ENCODE measurements around the gene LGI4.
"Not testable (repeated sequence)": the region's sequence is repeated elsewhere in the genome, so short reads cannot be mapped to it uniquely, and the experiment has no call there.

LGI4 gene

DNA sequence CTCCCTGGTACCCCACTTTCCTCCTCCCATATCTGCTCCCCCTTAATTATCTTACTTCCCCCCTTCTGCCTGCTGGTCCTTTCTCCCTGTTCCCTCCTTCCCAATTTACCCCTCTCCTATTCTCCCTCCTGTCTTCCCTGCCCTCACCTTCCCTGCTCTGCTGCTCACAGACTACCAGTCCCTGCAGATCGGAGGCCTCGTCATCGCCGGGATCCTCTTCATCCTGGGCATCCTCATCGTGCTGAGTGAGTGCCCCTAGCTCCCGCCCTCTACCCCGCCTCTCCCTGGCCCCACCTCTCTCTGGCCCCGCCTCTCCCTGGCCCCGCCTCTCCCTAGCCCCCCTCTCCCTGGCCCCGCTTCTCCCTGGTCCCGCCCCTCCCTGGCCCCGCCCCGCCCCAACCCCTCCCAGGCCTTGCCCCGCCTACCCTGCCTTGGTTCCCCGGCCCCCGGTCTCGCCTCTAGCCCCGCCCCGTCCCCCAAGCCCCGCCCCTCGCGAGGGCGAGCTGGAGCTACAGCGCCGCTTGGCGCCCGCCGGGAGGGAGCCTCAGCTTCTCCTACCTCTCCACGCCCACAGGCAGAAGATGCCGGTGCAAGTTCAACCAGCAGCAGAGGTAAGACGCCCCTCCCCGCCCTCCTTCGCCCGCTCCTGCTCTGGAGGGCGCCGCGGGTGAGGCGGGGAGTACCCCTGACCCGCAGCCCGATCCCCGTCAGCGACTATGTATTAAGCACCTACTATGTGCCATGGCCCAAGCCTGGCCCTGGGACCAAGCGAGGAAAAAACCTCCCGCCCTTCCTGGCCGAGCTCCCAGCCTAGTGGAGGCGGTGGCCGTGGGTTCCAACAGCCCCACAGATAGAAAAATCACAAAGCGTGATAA, 6.3 kb upstream of the LGI4 start:
- peak; percentile 97 for DNase-seq

DNA sequence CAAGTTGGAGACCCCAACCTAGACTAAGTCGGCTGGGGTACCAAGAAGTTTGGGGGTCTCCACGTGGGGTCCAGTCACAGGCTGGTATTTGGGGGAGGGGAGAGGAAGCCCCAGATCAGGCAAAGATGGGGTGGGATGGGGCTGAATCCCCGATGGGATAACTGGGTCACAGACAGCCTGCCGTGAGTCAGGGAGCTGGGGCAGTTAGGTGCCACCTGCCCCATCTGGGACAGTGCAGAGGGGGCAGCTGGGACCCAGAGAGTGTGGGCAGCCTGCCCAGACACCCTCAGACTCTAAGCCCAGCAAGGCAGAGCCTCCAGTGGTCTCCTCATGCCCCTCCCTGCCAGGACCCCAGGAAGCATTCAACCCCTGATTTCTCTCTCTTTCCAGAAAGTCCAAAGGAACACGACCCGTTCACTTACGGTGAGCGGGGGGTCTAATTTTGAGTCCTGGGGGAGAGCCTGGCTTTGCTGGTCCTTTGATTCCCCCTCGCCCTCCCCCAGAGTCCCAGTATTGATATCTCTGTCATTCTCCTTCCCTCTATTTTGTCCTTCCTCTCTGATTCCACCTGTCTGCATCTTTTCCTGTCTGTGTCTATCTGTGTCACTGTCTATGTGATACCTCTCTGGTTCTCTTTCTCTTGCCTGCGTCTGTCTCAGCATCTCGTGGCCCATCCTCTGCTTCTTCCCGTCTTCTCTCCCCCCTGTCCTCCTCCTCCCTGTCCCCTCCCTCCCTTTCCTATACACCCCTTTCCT, 5.5 kb upstream of the LGI4 start:
- no peak for DNase-seq

DNA sequence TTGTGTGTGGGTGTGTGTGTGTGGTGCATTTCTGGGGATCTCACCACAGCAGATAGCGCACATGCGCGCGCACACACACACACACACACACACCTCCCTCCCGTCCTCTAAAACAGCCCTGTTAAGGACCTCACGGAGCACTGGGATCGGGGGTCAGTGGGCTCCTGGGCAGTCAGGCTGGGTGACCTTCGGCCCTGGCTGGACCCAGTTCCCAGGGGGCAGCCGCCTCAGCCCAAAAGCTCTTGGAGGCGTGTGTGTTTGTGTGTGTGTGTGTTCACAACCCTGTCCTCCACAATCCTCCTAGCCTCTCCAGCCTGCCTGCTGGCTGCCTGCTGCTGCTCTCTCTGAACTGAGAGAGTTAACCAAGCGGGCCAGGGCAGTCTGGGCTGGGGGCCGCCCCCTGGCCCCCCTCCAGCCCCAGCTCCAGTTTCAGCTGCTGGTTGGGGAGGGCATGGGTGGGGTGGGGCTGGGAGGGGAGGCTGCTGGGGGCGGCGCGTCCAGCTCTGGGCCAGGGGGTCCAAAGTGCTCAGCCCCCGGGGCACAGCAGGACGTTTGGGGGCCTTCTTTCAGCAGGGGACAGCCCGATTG, 3.5 kb upstream of the LGI4 start, which contains the start of gene FXYD1:
FXYD1 (plus strand) TSS at position 520 of the 588 bp plus-strand sequence. CDS start 1,256 bp downstream, outside the sequence.
- DNase-seq: no peak

DNA sequence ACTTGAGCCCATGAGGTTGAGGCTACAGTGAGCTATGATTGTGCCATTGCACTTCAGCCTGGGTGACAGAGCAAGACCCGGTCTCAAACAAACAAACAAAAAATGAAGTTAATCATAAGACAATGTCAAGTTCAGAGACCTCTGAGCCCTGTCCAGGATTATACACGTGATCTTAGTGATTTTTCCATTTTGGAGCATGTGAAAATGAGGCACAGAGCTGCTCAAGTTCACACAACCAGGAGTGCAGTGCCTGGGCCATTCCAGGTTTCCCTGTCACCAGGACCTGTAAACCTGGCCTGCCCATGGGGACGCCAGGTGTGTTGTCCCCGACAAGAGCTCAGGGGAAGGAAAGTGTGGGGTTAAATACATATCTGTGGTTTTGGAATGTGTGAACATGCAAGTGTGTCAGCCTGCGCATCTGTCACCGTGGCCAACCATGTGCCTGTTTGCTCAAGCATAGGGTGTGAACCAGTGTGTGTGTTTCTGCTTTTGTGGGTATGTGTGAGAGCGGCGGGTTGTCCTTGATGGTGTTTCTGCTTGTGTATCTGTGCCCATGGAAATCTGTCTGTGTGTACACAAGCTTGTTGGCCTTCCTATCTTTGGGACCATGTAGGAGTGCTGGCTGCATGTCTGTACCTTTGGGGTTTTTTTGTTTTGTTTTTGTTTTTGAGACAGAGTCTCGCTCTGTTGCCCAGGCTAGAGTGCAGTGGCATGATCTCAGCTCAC, 2.3 kb upstream of the LGI4 start:
- no peak for DNase-seq

DNA sequence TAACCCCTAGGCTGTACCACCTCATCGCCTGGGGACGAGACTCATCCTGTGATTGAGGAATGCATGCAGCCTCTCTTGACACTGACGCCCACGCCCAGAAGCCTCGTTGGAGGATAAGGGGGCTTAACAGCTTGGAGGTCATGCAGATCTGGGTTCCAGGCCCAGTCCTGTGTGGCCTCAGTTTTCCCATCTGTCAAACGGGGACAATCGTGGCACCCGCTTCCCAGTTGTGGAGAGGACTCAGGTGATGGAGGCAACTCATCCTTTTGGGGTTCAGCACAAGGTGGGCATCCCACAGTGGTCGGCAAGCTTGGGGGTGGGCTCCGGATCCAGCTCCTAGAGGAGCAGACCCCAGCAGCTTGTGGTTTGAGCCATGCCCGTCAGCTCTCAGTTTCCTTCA, 1.4 kb upstream of the LGI4 start:
- DNase-seq: no peak

DNA sequence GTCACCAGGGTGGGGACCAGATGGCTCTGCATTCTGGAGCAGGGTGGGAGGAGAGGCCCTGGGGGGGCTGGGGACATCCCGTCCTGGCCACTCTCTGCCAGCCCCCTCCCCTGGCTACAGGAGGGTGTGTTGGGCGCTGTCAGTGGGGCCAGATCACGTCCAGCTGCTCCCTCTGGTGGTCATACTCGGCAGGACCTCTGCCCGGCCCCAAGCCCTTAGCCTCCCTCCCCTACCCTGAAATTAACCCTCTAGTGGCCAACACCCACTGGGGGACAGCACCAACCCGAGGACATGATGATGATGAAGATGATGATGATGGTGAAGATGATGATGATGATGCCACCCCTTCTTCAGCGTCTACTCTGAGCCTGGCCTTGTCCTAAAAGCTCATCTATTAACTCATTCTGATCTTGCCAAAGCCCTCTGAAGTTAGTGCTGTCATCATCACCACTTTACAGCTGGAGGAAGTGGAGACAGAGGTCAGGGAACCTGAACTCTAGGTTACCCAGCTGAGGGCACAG, 590 bp upstream of the LGI4 start:
- DNase-seq: peak; percentile 51 to 56

DNA sequence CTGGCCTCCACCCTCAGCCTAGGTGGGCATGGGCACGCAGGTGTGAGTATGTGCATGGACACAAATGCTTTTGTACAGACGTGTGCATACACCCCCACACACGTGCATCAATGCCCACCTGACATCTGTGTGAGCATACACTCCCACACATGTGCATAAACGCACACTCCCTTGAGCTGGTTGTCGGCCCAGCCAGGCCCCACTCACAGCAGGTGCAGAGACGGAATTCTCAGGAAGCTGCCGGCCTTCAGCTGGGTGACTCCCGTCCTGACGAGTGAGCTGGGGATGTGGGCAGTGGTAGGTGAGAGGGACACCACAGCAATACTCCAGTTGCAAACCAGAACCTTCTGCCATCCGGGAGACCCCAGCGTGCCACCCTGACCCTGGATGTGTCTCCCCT, 1.0 kb downstream of the LGI4 start:
- DNase-seq: no peak

DNA sequence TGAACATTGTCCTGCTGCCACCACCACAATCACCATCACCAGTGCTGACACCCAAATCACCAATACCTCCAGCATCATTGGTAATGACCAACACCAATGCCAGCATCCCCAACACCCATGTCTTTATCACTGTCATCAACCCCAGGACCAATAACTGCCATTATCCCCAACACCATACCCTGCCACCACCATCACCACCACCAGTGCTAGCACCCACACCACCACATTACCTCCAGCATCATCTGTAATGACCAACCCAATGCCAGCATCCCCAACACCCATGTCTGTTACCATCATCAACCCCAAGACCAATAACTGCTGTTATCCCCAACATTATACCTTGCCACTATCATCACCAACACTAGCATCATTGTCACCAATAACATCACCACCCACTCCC, 2.6 kb downstream of the LGI4 start:
- DNase-seq: no peak

DNA sequence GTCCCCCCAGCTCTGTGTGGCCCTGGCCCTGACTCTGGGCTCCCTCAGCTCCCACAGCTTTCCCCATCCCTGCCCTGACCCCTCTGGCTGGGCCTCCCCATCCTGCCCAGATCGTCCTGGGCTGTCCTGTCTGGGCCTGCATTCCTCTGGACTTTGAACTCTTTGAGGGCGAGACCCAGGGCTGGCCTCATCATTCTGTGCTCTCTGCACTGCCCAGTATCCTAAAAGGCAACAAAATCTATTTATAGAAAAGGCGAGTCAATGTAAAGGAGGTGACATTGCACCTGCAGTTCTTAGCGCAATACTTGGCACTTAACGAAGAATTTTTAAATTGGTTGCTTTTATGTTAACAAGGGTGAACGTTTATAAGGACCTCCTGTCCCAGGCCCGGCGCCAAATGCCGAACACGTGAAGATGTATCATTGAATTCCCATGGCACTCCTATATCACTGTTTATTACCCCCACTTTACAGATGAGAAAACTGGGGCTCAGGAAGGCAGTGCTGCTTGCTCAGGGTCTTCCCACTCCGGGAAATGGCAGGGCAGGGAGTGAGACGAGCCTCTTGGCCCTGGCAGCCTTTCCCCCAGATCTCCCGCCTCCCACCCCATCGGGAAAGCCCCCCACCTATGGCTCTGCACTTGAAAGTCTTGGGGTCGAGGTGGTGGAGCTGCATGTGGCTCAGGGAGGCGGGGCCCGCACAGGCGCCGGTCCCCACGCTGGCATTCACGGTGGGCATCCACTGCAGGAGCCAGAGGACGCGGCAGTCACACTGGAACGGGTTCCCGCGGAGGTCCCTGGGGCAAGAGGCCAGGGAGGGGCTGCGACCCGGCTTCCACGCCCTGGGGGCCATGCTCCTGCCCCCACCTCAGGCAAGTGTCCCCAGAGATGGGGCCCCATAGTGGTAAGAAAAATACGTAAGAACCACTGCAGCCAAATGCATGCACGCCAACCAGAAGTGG, 3.8 kb downstream of the LGI4 start:
- DNase-seq: no peak

DNA sequence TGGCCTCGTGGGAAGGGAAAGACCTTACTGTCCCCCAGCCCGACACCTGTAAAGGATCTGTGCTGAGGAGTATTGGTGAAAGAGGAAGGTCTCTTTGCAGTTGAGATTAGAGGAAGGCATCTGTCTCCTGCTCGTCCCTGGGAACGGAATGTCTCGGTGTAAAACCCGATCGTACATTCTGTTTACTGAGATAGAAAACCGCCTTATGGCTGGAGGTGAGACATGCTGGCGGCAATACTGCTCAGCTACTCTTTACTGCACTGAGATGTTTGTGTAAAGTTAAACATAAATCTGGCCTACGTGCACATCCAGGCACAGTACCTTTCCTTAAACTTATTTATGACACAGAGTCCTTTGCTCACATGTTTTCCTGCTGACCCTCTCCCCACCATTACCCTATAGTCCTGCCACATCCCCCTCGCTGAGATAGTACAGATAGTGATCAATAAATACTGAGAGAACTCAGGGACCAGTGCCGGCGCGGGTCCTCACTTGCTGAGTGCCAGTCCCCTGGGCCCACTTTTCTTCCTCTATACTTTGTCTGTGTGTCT, 5.1 kb downstream of the LGI4 start:
- not testable (repeated sequence) for DNase-seq

DNA sequence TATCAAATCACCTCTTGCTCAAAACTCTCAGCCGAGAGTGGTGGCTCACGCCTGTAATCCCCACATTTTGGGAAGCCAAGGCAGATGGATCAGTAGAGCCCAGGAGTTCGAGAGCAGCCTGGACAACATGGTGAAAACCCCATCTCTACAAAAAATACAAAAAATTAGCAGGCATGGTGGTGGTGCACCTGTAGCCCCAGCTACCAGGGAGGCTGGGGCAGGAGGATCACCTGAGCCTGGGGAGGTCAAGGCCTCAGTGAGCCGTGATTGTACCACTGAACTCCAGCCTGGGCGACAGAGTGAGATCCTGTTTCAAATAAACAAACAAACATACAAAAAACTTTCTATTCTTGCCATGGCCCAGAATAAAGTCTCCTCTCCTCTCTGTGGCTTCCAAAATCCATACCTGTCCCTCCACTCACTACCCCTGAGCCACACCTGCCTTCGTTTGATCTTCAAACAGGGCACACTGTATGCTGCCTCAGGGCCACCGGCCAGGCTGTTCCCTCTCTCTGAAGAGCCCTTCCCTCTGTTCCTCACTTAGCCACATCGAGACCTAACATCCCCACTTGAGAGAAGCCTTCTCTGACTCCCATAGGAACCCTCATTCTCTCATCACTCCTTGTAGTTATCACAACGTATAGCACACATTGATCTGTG, 6.3 kb downstream of the LGI4 start:
- no peak for DNase-seq

DNA sequence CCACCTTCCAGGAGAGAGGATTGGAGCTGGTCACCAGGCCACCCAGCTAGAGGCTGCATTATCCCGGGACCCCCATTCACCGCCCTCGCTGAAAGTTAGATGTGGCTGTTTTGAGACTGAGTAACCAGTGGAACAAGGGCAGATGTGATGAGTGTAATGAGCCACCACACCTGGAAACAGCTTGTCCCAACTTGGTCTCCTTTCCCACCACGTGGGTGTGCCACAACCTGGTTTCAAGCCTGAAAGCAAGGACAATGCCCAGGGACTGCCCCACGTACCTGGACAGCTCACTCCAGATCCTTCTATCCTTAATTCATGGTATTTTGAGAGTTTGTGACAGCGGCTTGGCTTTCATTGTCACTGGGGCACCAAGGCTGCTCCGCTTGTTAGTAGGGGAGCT, 7.0 kb downstream of the LGI4 start:
- DNase-seq: no peak

DNA sequence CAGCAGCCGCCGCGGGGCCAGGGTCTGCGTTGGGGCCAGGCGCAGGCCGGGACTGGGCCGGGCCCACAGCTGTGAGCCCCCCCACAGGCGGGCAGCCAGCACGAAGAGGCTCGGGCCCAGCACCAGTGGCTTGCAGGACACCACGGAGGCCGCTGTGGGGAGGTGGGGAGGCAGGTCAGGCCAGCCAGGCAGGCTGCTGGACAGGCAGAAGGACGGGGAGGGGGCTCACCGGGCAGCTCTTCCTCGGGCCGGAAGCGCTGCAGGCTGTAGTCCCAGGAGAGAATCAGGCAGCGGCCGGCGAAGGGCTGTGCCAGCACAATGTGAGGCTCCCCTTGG, 8.3 kb downstream of the LGI4 start:
- no peak for DNase-seq

DNA sequence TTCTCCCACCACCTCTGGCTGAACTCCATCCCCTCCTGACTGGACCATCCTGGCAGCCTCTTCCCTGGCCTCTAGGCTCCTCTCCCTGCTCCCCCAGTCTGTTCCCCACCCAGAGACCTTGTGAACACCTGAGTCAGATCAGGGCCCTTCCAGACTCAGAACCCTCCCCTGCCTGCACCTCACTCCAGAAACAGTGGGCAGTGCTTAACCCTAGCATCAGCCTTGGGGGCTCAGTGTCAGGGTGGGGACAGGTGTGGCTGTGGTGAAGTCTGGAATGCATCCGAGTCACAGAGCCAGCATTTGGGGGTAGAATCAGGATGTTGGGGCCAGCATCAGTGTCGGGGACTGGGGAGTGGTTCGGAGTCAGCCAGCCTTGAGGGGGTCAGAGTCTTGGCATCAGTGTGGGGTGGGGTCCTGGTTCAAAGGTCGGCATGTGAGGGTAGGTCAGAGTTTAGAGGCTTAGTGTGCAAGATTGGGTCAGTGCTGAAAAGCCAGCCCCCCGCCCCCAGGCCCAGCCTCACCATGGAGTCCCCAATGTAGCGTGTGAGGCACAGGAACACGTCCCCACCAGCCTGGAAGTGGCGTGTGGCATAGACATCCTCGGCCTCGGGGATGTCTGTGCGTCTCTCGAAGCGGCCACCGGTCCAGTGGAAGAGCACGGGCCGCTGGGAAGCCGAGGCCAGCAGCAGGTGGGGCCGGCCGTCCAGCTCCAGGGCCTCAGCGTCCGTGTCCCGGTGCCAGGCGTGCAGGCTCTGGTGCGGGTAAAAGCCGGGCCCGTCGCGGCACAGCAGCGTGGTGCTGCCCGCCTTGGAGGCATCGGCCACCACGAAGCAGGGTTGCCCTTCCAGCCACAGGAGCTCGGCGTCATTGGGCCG, 8.9 kb downstream of the LGI4 start:
- no peak for DNase-seq

DNA sequence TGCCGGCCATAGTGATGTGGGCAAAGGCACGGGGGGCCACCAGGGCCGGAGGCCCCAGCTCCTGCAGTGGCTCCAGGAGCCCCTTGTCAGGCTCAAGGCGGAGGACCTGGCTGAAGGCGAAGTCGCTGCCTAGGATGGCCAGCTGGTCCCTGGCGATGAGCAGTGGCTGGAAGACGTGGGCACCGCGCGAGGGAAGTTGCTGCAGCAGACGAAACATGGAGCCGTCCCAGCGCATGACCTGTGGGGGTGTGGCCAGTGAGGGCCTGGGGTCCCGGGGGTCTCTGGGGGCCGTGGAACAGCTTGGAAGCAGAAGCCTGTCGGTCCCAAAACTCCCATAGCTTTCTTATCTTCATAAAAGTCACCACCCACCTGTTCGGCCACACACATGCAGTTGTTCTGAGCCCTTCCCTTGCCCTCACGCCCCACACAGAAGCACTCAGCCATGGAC, 9.6 kb downstream of the LGI4 start:
- DNase-seq: no peak

DNA sequence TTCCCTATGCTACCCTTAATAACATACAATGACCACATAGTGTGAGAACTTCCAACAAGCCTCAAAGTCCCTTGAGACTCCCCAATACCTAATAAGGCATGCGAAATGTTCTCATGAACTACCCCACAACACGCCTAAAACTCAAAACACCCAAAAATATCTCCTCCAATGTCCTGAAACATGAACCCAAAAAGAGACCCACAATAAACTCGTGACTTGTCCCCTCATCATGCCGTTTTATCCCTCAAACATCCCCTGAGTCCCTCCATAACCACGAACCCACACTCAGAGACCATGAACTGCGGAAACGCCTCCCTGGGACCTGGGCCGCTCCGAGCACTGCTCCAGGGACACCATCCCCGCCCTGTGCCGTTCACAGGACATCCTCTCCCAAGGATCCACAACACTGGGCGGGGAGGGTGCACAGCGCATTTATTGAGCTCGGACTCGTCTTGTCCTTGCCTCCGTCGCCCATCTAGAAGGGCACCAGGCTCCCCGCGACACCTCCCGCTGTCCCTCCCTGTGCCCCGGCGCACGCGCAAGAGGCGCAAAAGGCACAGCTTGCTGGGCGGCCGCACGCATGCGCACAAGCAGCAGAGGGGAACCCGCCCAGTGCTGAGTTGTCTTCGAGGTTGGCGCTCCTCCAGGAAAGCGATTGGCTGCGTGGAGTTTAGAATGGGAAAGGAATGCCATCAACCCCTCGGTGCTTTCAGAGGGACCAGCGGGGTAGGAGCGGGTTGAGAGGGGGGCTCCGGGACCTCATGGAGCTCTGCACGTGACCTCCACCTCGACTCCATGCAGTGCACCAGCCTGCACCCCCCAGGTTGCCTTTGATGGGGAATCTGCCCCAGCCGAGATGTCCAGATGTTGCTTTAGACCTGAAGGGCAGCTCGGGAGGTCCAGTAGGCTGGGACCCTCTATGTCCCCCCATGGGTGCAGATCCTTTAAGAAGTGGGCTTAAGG, 10.5 kb downstream of the LGI4 start:
- peak; percentile 79 to 83 for DNase-seq

DNA sequence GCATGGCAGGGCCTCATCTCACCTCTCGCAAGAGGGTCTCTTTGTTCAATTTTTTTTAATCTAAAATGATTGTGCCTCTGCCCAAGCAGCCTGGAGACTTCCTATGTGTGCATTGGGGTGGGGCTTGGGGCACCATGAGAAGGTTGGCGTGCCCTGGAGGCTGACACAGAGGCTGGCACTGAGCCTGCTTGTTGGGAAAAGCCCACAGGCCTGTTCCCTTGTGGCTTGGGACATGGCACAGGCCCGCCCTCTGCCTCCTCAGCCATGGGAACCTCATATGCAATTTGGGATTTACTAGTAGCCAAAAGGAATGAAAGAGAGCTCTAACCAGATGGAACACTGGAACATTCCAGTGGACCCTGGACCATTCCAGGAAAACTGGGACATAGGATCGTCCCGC, 11.3 kb downstream of the LGI4 start:
- DNase-seq: no peak

All from activated CD4-positive, alpha-beta T cell treated with anti-CD3 and anti-CD28 coated beads, Interleukin-2, amount 50 U/mL, for 4 hours (primary cell).